HCT116 (cell line): ENCODE measurements around the gene DYNLT2. TPM values are rescaled to one million over a fixed set of nuclear protein-coding genes. Genes with fewer than 3 reads are reported as not detected.

ENCODE experiments used
- ATAC-seq: fragments of 200-7000 bp; cut with Tn5 transposase; 2 replicates; pipeline ENCODE4 v1.9.1; 2020; ENCODE audit warnings: mild to moderate bottlenecking, moderate library complexity
- BruUV-seq: library from RNA; stranded (reverse); fragments of 400-500 nt; replicated peaks from 2 replicates; lab custom pipeline; 2021; lab: Mats Ljungman, UMichigan
- CTCF ChIA-PET: fragments of 300-600 bp; sonication (Branson Sonifier 250); formaldehyde crosslinking; loops from one replicate; lab custom pipeline; 2021; ENCODE audit warnings: antibody characterized with exemption; lab: Charles Lee
- POLR2A ChIA-PET: fragments of 300-600, 350-600 bp; sonication (Branson Sonifier 250); formaldehyde crosslinking; loops from one replicate; lab custom pipeline; 2021; ENCODE audit warnings: antibody characterized with exemption; lab: Charles Lee
- RAD21 ChIA-PET, 2 experiments: fragments of 300-600 bp; sonication (Branson Sonifier 250); formaldehyde crosslinking; loops; one replicate each; lab custom pipeline; 2023; ENCODE audit warnings: low total read pairs in 2 of 2; ENCODE audit not compliant: uncharacterized antibody in 2 of 2, unreplicated experiment in 2 of 2, low non-redundant PET in 1 of 2; lab: Charles Lee
- DNase-seq: peaks from one replicate; pipeline ENCODE4 v3.0.0-alpha.2; 2010; ENCODE audit warnings: low read depth, low spot score
- H2AFZ ChIP-seq: fragments of 200-600 bp; shearing (Covaris generic), sonication (generic); 2 replicates; pipeline ENCODE4 v1.6.1; 2017; ENCODE audit warnings: low read depth, mixed run types, mixed read lengths, antibody characterized with exemption, low read length; ENCODE audit not compliant: poor library complexity, severe bottlenecking
- H3K27ac ChIP-seq: 2 replicates; pipeline ENCODE4 v1.5.1; 2012; ENCODE audit warnings: low read depth, low read length
- H3K27me3 ChIP-seq: fragments of 200-600 bp; sonication (generic); 2 replicates; pipeline ENCODE4 v1.6.1; 2016; ENCODE audit warnings: mixed run types, low read length, mixed read lengths; ENCODE audit not compliant: insufficient read depth
- H3K36me3 ChIP-seq, 2 experiments: fragments of 200-500 bp in 1 of 2; fragments of 200-600 bp in 1 of 2; sonication (Bioruptor generic) in 1 of 2; sonication (generic) in 1 of 2; 2 replicates each; pipeline versions ENCODE4 v1.5.1 to v1.6.1; 2014 to 2016; ENCODE audit warnings: low read length in 2 of 2, inconsistent platforms in 1 of 2, mixed read lengths in 1 of 2, mixed run types in 1 of 2; ENCODE audit not compliant: insufficient read depth in 2 of 2, control insufficient read depth in 1 of 2
- H3K4me1 ChIP-seq, 2 experiments: fragments of 200-600 bp in 1 of 2; sonication (generic) in 1 of 2; 2 replicates each; pipeline versions ENCODE4 v1.5.1 to v1.6.1; 2012 to 2017; ENCODE audit warnings: low read length in 2 of 2, inconsistent platforms in 1 of 2, mild to moderate bottlenecking in 1 of 2, mixed read lengths in 1 of 2, mixed run types in 1 of 2, moderate library complexity in 1 of 2; ENCODE audit not compliant: insufficient read depth in 2 of 2, control insufficient read depth in 1 of 2
- H3K4me2 ChIP-seq: fragments of 200-600 bp; sonication (generic); 2 replicates; pipeline ENCODE4 v1.6.1; 2017; ENCODE audit warnings: mixed run types, low read length, mixed read lengths
- H3K4me3 ChIP-seq, 2 experiments: fragments of 200-600 bp in 1 of 2; sonication (generic) in 1 of 2; replicated peaks in 1 of 2; 2 replicates each; pipeline ENCODE4 v1.5.1; 2011 to 2016; ENCODE audit warnings: low read length in 2 of 2, control low read depth in 1 of 2, low read depth in 1 of 2, mild to moderate bottlenecking in 1 of 2, mixed read lengths in 1 of 2, mixed run types in 1 of 2
- H3K79me2 ChIP-seq: fragments of 200-600 bp; sonication (generic); 2 replicates; pipeline ENCODE4 v1.6.1; 2017; ENCODE audit warnings: mild to moderate bottlenecking, mixed run types, low read length, moderate library complexity, mixed read lengths; ENCODE audit not compliant: insufficient read depth
- H3K9ac ChIP-seq: fragments of 200-600 bp; sonication (generic); 2 replicates; pipeline ENCODE4 v1.6.1; 2016; ENCODE audit warnings: low read length, mixed read lengths
- H3K9me2 ChIP-seq: fragments of 200-600 bp; sonication (generic), shearing (Covaris generic); 2 replicates; pipeline ENCODE4 v1.6.1; 2017; ENCODE audit warnings: mixed run types, mild to moderate bottlenecking, moderate library complexity; ENCODE audit not compliant: insufficient read depth
- H3K9me3 ChIP-seq, 2 experiments: fragments of 200-500 bp in 1 of 2; fragments of 200-600 bp in 1 of 2; sonication (Bioruptor generic) in 1 of 2; sonication (generic) in 1 of 2; 2 replicates each; pipeline ENCODE4 v1.6.1; 2014 to 2017; ENCODE audit warnings: low read length in 2 of 2, mixed read lengths in 2 of 2, inconsistent platforms in 1 of 2, low read depth in 1 of 2, mild to moderate bottlenecking in 1 of 2, mixed run types in 1 of 2, moderate library complexity in 1 of 2; ENCODE audit not compliant: control insufficient read depth in 1 of 2, insufficient read depth in 1 of 2
- H4K20me1 ChIP-seq: fragments of 200-600 bp; sonication (generic), shearing (Covaris generic); 2 replicates; pipeline ENCODE4 v1.6.1; 2017; ENCODE audit warnings: mixed run types, mild to moderate bottlenecking, moderate library complexity; ENCODE audit not compliant: insufficient read depth
- CEBPB ChIP-seq: IDR thresholded peaks from 2 replicates; pipeline ENCODE4 v1.6.1; 2012; ENCODE audit warnings: low read depth
- ELF1 ChIP-seq: IDR thresholded peaks from 2 replicates; pipeline ENCODE4 v1.6.1; 2012; ENCODE audit warnings: low read depth, borderline replicate concordance
- FOSL1 ChIP-seq: IDR thresholded peaks from 2 replicates; pipeline ENCODE4 v1.6.1; 2012; ENCODE audit warnings: low read depth
- MAX ChIP-seq: IDR thresholded peaks from 2 replicates; pipeline ENCODE4 v1.6.1; 2012
- POLR2A ChIP-seq: IDR thresholded peaks from 2 replicates; pipeline ENCODE4 v1.7.0; 2011; ENCODE audit warnings: borderline replicate concordance; ENCODE audit not compliant: insufficient read depth, insufficient read length; ENCODE audit errors: extremely low read depth
- POLR2AphosphoS5 ChIP-seq: IDR thresholded peaks from 2 replicates; pipeline ENCODE4 v1.6.1; 2011; ENCODE audit warnings: mild to moderate bottlenecking, low read depth, low read length, moderate library complexity
- RAD21 ChIP-seq: IDR thresholded peaks from 2 replicates; pipeline ENCODE4 v1.6.1; 2012; ENCODE audit warnings: low read depth, mild to moderate bottlenecking
- REST ChIP-seq: IDR thresholded peaks from 2 replicates; pipeline ENCODE4 v1.6.1; 2012; ENCODE audit warnings: low read depth
- intact Hi-C: fragments of 100-400 bp; cut with micrococcal nuclease; formaldehyde crosslinking; loops from 2 replicates; pipeline ENCODE4 v1.10.0; 2022
- total RNA-seq: library from RNA; stranded (reverse); gene quantifications from one replicate; pipeline ENCODE4 v1.2.1, GENCODE V29; 2021; ENCODE audit not compliant: unreplicated experiment
- TF ChIP-seq, protein P1 (sequence below), 3 experiments: fragments of 200-600 bp in 1 of 3; sonication (generic) in 1 of 3; IDR thresholded peaks in 2 of 3; conservative IDR thresholded peaks in 1 of 3; 2 replicates each; pipeline ENCODE4 v1.5.1; 2012 to 2017; ENCODE audit warnings: low read depth in 2 of 3, low read length in 2 of 3, antibody characterized with exemption in 1 of 3, borderline replicate concordance in 1 of 3, control low read depth in 1 of 3, mild to moderate bottlenecking in 1 of 3, mixed read lengths in 1 of 3, mixed run types in 1 of 3, moderate library complexity in 1 of 3; ENCODE audit not compliant: insufficient read depth in 1 of 3

The DYNLT2 gene
- total RNA-seq, 1 experiment from 2014 or later: 1.5 TPM

- no peaks in the 10 kb centered on the region for H3K4me1 ChIP-seq
- no peaks in the 10 kb centered on the region for H4K20me1 ChIP-seq
- H3K4me3 ChIP-seq: no peak overlapping the region
- RAD21 ChIA-PET: no interaction called here
- H2AFZ ChIP-seq: no peak overlapping the region
- no peak overlapping the region for H3K9ac ChIP-seq
- intact Hi-C loops: no loop called here
- no peaks in the 10 kb centered on the region for H3K9me3 ChIP-seq
- POLR2A ChIA-PET: no interaction called here
- H3K27me3 ChIP-seq: no peaks in the 10 kb centered on the region
- H3K9me2 ChIP-seq: no peaks in the 10 kb centered on the region
- H3K36me3 ChIP-seq: no peaks in the 10 kb centered on the region; a peak in 1 of 4 replicates
- ATAC-seq: no peak
- no TSS peak for BruUV-seq
- no peaks in the 10 kb centered on the region for H3K79me2 ChIP-seq
- no peak overlapping the region for H3K4me2 ChIP-seq
- TF ChIP-seq CEBPB (no peak), POLR2AphosphoS5 (no peak), POLR2A (no peak), RAD21 (no peak), MAX (no peak), REST (no peak), FOSL1 (no peak)
- TF ChIP-seq, all 23 proteins: peak for 0
- DNase-seq: no peak
- CTCF ChIA-PET: no interaction called here
- H3K27ac ChIP-seq: no peak overlapping the region
These were observed 23.9 kb upstream of the DYNLT2 start for GRCh38 chr6:169775321-169775720.

GRCh38 chr6:169774347-169774746 is 23.0 kb upstream of the DYNLT2 start:
- ChIA-PET POLR2A (no interaction called here), RAD21 (no interaction called here), CTCF (no interaction called here)
- no peaks in the 10 kb centered on the region for H3K9me2 ChIP-seq
- H3K9me3 ChIP-seq: no peaks in the 10 kb centered on the region
- no peak overlapping the region for H3K27ac ChIP-seq
- DNase-seq (no peak), ATAC-seq (no peak; the same call in 1 of the 2 replicates)
- H3K79me2 ChIP-seq: no peaks in the 10 kb centered on the region
- H3K4me2 ChIP-seq: no peak overlapping the region
- TF ChIP-seq ELF1: no peak
- TF ChIP-seq, protein P1, sequence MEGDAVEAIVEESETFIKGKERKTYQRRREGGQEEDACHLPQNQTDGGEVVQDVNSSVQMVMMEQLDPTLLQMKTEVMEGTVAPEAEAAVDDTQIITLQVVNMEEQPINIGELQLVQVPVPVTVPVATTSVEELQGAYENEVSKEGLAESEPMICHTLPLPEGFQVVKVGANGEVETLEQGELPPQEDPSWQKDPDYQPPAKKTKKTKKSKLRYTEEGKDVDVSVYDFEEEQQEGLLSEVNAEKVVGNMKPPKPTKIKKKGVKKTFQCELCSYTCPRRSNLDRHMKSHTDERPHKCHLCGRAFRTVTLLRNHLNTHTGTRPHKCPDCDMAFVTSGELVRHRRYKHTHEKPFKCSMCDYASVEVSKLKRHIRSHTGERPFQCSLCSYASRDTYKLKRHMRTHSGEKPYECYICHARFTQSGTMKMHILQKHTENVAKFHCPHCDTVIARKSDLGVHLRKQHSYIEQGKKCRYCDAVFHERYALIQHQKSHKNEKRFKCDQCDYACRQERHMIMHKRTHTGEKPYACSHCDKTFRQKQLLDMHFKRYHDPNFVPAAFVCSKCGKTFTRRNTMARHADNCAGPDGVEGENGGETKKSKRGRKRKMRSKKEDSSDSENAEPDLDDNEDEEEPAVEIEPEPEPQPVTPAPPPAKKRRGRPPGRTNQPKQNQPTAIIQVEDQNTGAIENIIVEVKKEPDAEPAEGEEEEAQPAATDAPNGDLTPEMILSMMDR (IDR thresholded peaks at IDR 0.05 in 2 of 3, conservative IDR thresholded peaks at IDR 0.05 in 1 of 3; ENCODE audit: borderline replicate concordance in 1 of 3, insufficient read depth in 1 of 3, low read depth in 2 of 3, low read length in 2 of 3): 0 out of 6 replicates have a peak, but pooled peaks of 1 of the 3 experiments have one; percentile 9
- H2AFZ ChIP-seq: no peak overlapping the region
- no peaks in the 10 kb centered on the region for H3K4me1 ChIP-seq
- H3K27me3 ChIP-seq: no peaks in the 10 kb centered on the region
- no peak overlapping the region for H3K9ac ChIP-seq
- H3K4me3 ChIP-seq: no peak overlapping the region
- intact Hi-C loops: no loop called here
- no TSS peak for BruUV-seq
- H3K36me3 ChIP-seq: peaks cover 0 to 3% of the 10 kb centered on the region in 2 experiments; a peak in 1 of 4 replicates
- H4K20me1 ChIP-seq: no peaks in the 10 kb centered on the region
